ENCODE data around the gene CCDC201. TPM values are rescaled to one million over a fixed set of nuclear protein-coding genes. Genes with fewer than 3 reads are reported as not detected.
"Not testable (repeated sequence)": the region's sequence is repeated elsewhere in the genome, so short reads cannot be mapped to it uniquely, and the experiment has no call there.

CCDC201 gene
- total RNA-seq, 2 donors from 2014 or later, result not detected

DNA sequence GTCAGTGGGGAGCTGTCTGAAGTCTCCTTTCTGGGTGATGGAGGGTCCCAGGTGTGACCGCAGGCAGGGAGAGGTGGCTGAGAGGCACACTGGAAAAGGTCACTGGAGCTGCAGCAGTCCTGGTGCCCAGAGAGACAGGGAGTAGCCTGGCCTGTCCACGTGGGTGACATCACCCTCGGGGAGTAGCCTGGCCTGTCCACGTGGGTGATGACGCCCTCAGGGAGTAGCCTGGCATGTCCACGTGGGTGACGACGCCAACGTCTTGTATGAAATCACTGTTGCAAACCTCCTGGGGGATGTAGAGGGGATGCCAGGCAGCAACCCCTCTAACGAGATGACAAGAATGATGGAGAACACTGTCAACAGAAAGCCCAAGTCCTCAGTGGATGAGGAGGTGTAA, 19.9 kb downstream of the CCDC201 start:
- not testable (repeated sequence) for H3K4me1 Mint-ChIP-seq; H3K9me3 ChIP-seq (ENCODE audit: control insufficient read depth, low read length, poor library complexity, severe bottlenecking); H3K27ac Mint-ChIP-seq; H3K4me3 Mint-ChIP-seq; DNase-seq; H3K36me3 Mint-ChIP-seq (ENCODE audit: low read depth); ATAC-seq
- H3K27me3 Mint-ChIP-seq, result peaks cover 25% of the 10 kb centered on the region

DNA sequence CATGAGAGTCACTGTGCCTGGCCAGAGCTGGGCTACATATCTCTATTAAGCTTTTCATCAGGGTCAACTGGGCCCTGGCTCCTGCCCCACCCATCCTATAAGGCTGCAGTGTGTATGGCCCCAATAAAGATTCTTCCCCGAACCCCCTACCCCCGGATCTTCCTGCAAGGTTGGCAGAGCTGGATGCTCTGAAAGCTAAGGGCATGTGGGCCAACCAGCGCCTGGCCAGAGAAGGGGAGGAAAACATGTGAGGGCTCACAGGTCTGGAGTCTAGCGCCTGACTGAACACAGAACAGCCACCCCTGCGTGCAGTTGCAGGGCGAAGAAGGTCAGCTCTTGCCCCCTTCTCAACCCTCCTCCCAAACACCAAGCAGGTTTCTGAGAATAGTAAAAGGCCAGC, 24.1 kb downstream of the CCDC201 start:
- H3K36me3 Mint-ChIP-seq (ENCODE audit: low read depth); H3K9me3 ChIP-seq (ENCODE audit: control insufficient read depth, low read length, poor library complexity, severe bottlenecking); H3K27ac Mint-ChIP-seq; ATAC-seq; H3K4me3 Mint-ChIP-seq; H3K4me1 Mint-ChIP-seq; DNase-seq: not testable (repeated sequence)
- H3K27me3 Mint-ChIP-seq, result peaks cover 16% of the 10 kb centered on the region

DNA sequence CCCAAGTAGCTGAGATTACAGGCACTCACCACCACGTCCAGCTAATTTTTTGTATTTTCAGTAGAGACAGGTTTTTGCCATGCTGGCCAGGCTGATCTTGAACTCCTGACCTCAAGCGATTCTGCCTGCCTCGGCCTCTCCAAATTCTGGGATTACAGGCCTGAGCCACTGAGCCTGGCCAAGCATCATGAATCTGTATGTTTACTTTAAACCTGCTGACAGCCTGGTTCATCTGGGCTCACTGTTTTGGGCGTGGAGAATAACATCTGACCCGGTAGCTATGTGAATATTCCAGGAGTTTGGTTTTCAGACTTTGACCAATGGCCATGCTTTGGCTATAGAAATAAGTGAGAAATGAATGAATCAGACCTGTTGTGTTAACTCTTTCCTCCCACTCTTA, 26.3 kb downstream of the CCDC201 start:
- not testable (repeated sequence) for H3K9me3 ChIP-seq (ENCODE audit: control insufficient read depth, low read length, poor library complexity, severe bottlenecking); H3K4me1 Mint-ChIP-seq; H3K36me3 Mint-ChIP-seq (ENCODE audit: low read depth); H3K4me3 Mint-ChIP-seq; ATAC-seq; H3K27ac Mint-ChIP-seq; DNase-seq; H3K27me3 Mint-ChIP-seq

DNA sequence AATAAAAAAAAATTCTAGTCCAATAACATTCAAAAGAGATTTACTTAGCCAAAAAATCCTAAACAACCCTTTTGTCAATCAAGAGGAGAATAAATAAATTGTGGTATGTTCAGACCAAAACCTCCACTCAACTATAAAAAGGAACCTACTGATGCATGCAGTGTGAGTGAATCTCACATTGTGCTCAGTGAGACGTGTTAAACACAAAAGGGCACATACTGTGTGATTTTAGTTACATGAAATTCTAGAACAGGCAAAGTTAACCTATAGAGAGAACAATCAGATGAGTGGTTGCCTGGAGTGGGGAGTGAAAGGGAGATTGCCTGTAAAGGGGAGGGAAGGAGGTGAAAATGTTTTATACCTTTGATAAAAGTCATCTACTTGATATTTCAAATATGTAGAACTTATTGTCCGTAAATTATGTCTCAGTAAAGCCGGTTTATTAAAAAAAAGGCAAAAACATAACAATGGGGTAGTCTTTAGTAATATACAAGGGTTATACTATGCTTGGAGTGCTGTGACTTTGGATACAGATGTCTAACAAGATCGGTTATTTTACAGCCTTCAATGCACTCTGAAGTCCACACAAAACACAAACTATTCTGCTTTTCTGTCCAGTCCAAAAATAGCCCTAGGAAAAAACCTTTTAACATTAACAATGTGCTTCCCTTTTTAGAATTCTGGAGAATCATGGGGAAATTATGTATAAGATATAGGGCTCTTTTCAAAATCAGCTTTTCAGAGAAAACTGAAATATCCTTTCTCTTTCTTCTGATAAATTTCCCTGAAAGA, 30.8 kb downstream of the CCDC201 start:
- not testable (repeated sequence) for ATAC-seq; H3K4me1 Mint-ChIP-seq; H3K9me3 ChIP-seq (ENCODE audit: control insufficient read depth, low read length, poor library complexity, severe bottlenecking); H3K4me3 Mint-ChIP-seq; H3K27ac Mint-ChIP-seq; H3K36me3 Mint-ChIP-seq (ENCODE audit: low read depth); DNase-seq
- H3K27me3 Mint-ChIP-seq, result peaks cover 14% of the 10 kb centered on the region

DNA sequence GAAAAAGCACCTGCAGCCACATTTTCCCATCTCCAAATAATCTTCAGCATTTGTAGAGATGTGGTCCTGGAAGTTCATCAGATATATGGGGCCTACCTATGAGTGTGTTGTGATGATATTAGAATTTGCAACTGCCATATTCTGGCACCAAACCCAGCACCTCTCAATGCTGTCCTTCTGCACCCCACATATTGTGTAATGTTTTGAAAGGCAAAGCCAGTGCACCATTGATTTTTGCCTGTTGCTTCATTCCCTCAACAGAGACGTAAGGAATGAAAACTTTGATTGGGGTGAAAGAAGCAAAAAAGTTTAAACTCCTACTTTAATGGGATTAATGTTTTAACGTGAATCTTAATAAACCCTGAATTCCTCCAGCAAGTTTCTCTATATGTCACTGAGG, 34.0 kb downstream of the CCDC201 start:
- not testable (repeated sequence) for H3K27ac Mint-ChIP-seq; H3K9me3 ChIP-seq (ENCODE audit: control insufficient read depth, low read length, poor library complexity, severe bottlenecking); DNase-seq; H3K36me3 Mint-ChIP-seq (ENCODE audit: low read depth); H3K4me3 Mint-ChIP-seq; H3K4me1 Mint-ChIP-seq; ATAC-seq
- H3K27me3 Mint-ChIP-seq, result peaks cover 16% of the 10 kb centered on the region

DNA sequence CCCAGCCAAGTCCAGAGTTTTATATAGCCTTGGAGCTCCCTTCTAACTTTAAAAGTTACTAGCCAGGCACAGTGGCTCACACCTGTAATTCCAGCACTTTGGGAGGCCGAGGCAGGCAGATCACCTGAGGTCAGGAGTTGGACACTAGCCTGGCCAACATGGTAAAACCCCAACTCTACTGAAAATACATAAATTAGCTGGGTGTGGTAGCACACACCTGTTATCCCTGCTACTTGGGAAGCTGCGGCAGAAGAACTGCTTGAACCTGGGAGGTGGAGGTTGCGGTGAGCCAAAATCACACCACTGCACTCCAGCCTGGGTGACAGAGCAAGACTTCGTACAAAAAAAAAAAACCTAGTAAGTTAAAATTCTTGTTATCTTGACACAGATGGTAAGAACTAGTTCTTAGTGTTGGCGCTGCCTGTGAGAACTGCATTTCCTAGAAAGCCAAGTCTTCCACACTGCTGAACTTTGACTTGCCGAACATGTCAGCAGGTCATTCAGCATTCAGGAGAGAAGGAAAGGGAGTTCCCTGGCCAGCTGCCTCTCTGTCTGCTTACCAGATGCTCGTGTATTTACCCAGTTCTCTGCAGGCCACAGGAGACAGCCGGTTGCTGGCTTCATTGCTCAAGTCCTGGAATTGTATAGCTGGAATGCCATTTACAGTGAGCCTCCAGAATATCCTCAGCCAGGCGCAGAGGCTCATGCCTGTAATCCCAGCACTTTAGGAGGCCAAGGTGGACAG, 40.3 kb downstream of the CCDC201 start:
- H3K36me3 Mint-ChIP-seq (ENCODE audit: low read depth); H3K4me3 Mint-ChIP-seq; ATAC-seq; H3K4me1 Mint-ChIP-seq; H3K9me3 ChIP-seq (ENCODE audit: control insufficient read depth, low read length, poor library complexity, severe bottlenecking); DNase-seq; H3K27ac Mint-ChIP-seq: not testable (repeated sequence)
- peaks cover 14% of the 10 kb centered on the region for H3K27me3 Mint-ChIP-seq

DNA sequence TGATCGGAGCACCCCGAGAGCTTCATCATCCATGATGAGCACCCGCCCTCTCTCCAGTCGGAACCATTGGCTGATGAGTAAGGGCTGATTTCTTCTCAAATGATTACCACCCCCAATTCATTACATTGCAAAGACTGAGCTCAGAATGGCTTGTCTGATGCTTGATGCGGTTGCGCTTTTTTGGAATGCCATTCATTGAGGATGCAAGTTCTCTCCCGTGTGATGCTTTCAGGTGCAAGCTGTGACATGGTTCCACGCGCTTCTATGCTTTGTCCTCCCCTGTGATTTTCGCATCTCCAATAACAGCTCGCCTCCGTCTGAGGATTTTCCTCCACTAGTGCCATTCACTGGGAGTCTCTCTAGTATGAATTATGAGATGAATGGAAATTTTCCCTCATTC, 43.0 kb downstream of the CCDC201 start:
- H3K27me3 Mint-ChIP-seq; ATAC-seq; H3K4me1 Mint-ChIP-seq; H3K27ac Mint-ChIP-seq; DNase-seq; H3K4me3 Mint-ChIP-seq; H3K9me3 ChIP-seq (ENCODE audit: control insufficient read depth, low read length, poor library complexity, severe bottlenecking); H3K36me3 Mint-ChIP-seq (ENCODE audit: low read depth): not testable (repeated sequence)

DNA sequence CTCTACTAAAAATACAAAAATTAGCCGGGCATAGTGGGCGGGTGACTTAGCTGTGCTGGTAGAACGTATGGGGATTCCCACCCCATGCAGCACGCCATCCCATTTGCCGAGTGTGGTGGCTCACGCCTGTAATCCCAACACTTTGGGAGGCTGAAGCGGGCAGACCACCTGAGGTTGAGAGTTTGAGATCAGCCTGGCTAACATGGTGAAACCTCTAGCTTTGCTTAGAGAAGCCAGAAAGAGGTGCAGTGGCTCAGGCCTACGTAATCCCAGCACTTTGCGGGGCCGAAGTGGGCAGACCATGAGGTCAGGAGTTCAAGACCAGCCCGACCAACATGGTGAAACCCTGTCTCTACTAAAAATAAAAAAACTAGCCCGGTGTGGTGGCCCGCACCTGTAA, 45.2 kb downstream of the CCDC201 start:
- not testable (repeated sequence) for H3K9me3 ChIP-seq (ENCODE audit: control insufficient read depth, low read length, poor library complexity, severe bottlenecking); H3K27ac Mint-ChIP-seq; H3K27me3 Mint-ChIP-seq; H3K4me3 Mint-ChIP-seq; H3K36me3 Mint-ChIP-seq (ENCODE audit: low read depth); H3K4me1 Mint-ChIP-seq; ATAC-seq; DNase-seq

DNA sequence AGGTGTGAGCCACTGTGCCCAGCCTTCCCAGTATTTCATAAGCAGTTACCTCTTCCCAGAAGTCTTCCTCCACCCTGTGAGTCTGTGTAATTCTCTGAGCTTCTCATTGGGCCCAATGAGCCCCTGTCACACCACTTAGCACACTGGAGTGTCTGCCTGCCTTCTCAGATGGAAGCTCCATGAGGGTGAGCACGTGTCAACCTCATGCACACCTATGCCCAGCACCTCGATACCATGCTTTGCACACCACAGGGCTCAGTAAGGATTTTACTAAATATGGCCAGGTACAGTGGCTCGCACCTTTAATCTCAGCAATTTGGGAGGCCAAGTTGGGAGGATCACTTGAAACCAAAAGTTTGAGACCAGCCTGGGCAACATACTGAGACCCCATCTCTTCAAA, 46.3 kb downstream of the CCDC201 start:
- ATAC-seq; H3K4me1 Mint-ChIP-seq; H3K9me3 ChIP-seq (ENCODE audit: control insufficient read depth, low read length, poor library complexity, severe bottlenecking); H3K36me3 Mint-ChIP-seq (ENCODE audit: low read depth); DNase-seq; H3K27me3 Mint-ChIP-seq; H3K4me3 Mint-ChIP-seq; H3K27ac Mint-ChIP-seq: not testable (repeated sequence)

DNA sequence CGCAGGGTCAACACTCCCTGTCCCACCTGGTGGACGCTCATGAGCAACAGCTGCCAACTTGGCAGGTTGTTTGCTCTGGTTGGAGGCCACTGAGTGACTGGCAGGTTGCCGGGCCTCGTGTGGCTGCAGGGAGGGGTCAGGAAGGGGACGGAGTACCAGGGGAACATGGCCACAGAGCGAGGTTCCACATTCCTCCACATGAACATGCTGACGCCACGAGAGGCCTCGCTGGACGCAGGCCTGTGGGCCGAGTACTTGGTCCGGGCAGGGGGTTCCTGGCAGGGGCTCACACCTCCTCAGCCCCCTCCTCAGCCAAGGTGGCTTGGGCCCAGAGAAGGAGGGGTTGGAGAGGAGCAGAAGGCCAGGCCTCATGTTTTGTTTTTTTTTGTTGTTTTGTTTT, 54.1 kb downstream of the CCDC201 start:
- not testable (repeated sequence) for H3K36me3 Mint-ChIP-seq (ENCODE audit: low read depth); H3K27me3 Mint-ChIP-seq; H3K4me1 Mint-ChIP-seq; H3K27ac Mint-ChIP-seq; H3K4me3 Mint-ChIP-seq; H3K9me3 ChIP-seq (ENCODE audit: control insufficient read depth, low read length, poor library complexity, severe bottlenecking); DNase-seq; ATAC-seq

DNA sequence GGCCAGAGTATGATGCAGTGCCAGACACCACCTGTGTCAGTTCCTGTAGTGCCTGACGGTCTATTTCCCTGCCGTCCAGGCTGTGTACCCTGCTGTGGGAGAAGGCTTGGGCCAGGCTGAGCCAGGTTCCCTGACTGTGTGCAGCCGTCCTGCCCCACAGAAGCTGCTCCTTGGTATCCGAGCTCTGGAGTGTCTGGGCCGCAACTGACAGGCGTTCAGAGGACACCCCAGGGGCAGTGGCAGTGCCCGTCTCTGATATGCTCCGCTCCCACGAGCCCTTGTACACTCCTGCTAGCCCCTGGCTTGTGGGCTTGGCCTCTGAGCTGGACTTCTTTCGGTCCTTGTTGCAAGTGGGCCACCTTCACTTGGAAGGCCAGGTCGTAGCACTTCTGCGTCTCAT, 55.0 kb downstream of the CCDC201 start:
- H3K9me3 ChIP-seq (ENCODE audit: control insufficient read depth, low read length, poor library complexity, severe bottlenecking); DNase-seq; H3K36me3 Mint-ChIP-seq (ENCODE audit: low read depth); ATAC-seq; H3K4me1 Mint-ChIP-seq; H3K27ac Mint-ChIP-seq; H3K27me3 Mint-ChIP-seq; H3K4me3 Mint-ChIP-seq: not testable (repeated sequence)

DNA sequence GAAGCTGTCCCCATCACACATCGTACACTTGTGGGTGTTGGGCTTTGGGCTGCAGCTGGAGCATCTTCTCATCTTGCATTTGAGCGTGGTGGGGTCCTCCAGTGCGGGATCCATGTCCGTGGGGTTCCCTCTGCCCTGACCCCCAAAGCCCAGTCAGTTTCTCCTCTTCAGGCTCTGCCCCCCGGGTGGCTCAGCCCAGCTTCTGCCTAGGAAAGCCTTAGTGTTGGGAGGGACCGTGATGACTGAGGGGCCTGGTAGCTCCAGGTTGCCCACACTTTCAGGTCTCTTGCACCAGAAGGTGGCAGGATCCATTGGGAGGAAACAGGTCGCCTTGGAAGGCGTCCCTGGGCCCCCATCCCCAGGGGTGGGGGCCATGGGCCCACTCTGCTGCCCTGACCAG, 55.9 kb downstream of the CCDC201 start:
- not testable (repeated sequence) for H3K36me3 Mint-ChIP-seq (ENCODE audit: low read depth); H3K4me3 Mint-ChIP-seq; H3K27me3 Mint-ChIP-seq; DNase-seq; H3K9me3 ChIP-seq (ENCODE audit: control insufficient read depth, low read length, poor library complexity, severe bottlenecking); H3K27ac Mint-ChIP-seq; H3K4me1 Mint-ChIP-seq; ATAC-seq

DNA sequence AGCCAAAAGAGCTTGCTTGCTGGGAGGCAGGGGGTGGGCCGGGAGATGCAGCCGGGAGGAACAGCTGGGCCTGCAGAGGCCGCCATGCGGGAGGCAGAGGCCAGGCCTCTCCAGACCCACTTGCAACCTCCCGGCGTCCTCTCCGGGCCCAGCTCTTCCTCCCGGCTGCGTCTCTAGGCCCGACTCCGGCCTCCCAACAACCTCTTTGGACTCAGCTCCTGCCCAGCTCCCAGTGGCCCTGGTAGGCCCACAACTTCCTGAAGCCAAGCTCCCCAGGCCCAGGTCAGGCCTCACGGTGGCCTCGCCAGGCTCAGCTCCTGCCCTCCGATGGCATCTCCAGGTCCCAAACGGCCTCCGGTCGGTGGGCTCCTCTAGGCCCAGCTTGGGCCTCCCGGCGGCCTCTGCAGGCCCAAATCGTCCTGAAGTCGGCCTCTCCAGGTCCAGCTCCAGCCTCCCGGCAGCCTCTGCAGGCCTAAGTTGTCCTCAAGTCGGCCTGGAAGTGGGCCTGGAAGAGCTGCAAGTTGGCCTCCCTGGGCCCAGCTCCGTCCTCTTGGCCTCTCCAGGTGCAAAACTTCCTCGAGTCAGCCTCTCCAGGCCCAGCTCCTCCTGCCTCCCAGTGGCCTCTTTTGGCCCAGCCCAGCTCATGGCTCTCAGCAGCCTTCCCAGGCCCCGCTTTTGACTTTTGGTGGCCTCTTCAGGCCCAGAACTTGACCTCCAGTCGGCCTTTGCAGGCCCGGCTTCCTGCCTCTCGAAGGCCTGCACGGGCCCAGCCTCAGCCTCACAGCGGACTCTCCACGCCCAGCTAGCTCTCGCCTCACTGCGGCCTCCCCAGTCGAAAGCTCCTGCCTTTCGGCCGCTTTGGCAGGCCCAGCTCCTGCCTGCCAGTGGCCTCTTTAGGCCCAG, 58.4 kb downstream of the CCDC201 start:
- not testable (repeated sequence) for H3K27ac Mint-ChIP-seq; ATAC-seq; H3K36me3 Mint-ChIP-seq (ENCODE audit: low read depth); H3K4me3 Mint-ChIP-seq; DNase-seq; H3K4me1 Mint-ChIP-seq; H3K9me3 ChIP-seq (ENCODE audit: control insufficient read depth, low read length, poor library complexity, severe bottlenecking); H3K27me3 Mint-ChIP-seq
